Astrocyte of the cerebellum (primary cell): ENCODE results near the gene IL10RB.
A peak's percentile ranks its signal among the peaks of the same experiment; 100 is the strongest.

ENCODE experiments used
- DNase-seq: peaks from one replicate; pipeline ENCODE4 v3.0.0-alpha.2; 2011; ENCODE audit warnings: low read depth
- H3K4me3 ChIP-seq: 2 replicates; pipeline ENCODE4 v1.5.1; 2011; ENCODE audit warnings: mild to moderate bottlenecking, low read depth, low read length, moderate library complexity
- CTCF ChIP-seq: IDR thresholded peaks from 2 replicates; pipeline ENCODE4 v1.5.1; 2012; ENCODE audit warnings: low read length, low read depth, moderate library complexity, mild to moderate bottlenecking; ENCODE audit errors: missing control alignments
- in situ Hi-C: cut with HindIII; loops from 2 replicates; pipeline ENCODE4 v1.10.0; 2017; ENCODE audit warnings: low sequenced_read_pairs

Gene IL10RB

GRCh38 chr21:33324291-33325221, 58.4 kb downstream of the IL10RB start, which contains the start of gene IFNAR1:
Gene IFNAR1 (plus strand): TSS chr21:33324970. CDS start chr21:33325056, 86 bp downstream.
- in situ Hi-C loops: no loop called here
- no peak for TF ChIP-seq CTCF
- peak within 1 kb of the TSS; percentile 97 for H3K4me3 ChIP-seq
- peak; percentile 98 for DNase-seq

GRCh38 chr21:33325222-33326067, 59.3 kb downstream of the IL10RB start:
- no peak for DNase-seq
- TF ChIP-seq CTCF: no peak
- in situ Hi-C loops: no loop called here
- peak overlapping the region; percentile 97 for H3K4me3 ChIP-seq

GRCh38 chr21:33327326-33327725, 61.2 kb downstream of the IL10RB start:
- DNase-seq: no peak
- in situ Hi-C loops: no loop called here
- TF ChIP-seq CTCF: no peak
- H3K4me3 ChIP-seq: no peak overlapping the region

- in situ Hi-C loops: no loop called here
- no peak for DNase-seq
- no peak for TF ChIP-seq CTCF
- H3K4me3 ChIP-seq: no peak overlapping the region
These were observed 61.7 kb downstream of the IL10RB start for GRCh38 chr21:33327792-33328433.

DNA sequence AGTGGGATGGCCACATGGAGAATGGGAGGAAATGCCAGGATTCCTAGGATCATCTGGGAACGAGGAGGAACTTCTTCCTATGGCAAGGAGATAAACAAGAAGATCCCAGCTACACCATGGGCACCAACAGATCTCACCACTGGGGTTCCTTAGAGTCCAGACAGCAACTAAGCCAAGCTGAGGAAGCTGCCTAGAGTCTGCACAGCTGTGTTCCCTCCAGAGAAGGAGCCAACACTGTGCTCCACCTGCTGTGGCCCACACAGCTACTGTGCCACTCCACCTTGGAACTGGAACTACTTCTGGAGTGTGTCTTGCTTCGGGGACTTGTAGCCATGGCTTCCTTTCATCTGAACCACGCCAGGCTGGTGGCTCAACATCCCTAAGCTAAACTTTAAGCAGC, 64.6 kb downstream of the IL10RB start:
- TF ChIP-seq CTCF: no peak
- DNase-seq: no peak
- H3K4me3 ChIP-seq: no peak overlapping the region
- in situ Hi-C loops: no loop called here

DNA sequence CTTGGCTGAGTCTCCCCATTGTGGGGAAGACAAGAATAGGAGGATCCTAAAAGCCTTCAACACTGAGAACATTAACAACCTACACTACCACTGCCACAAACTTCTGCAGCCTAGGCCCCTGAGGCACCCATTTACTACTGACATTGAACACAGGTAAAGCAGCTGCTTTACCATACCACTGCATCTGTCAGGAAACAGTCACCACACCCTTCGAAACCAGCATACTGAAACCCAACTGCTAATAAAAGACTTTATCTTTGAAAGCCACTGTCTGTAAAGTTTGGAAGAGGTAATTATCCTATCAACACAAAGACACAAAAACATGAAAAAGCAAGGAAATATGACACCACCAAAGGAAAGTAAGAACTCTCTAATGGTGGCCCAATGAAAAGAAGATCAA, 66.0 kb downstream of the IL10RB start:
- in situ Hi-C loops: no loop called here
- no peak for TF ChIP-seq CTCF
- no peak overlapping the region for H3K4me3 ChIP-seq
- DNase-seq: no peak
